COLO668 (cell line): ENCODE data around the gene ZNF516.

Experiments
- DNase-seq: peaks from one replicate; lab custom pipeline; 2025; ENCODE audit not compliant: unreplicated experiment; lab: John Stamatoyannopoulos, UW

The ZNF516 gene

GRCh38 chr18:76425146-76426131, 69.6 kb downstream of the ZNF516 start:
- no peak for DNase-seq

GRCh38 chr18:76422838-76423237, 72.2 kb downstream of the ZNF516 start:
- no peak for DNase-seq

- DNase-seq: no peak
These were observed 72.9 kb downstream of the ZNF516 start for GRCh38 chr18:76422121-76422520.

DNA sequence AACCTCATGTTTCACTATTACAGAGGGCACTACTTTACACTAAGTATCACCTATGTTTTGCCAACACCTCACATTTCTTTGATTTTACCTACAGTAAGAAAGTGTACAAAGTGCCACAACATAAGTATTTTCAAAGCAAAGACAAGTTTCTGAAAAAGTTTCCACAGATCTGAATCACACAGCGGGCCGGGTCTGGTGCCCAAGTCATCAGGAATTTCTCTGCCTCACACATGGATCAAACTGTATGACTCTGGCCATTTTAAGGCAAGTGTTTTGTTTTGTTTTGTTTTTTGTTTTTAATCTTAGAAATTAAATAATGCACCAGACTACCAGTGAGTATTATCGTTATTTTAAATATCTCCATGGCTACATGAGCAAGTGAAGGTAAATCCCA, 73.4 kb downstream of the ZNF516 start:
- DNase-seq: no peak

GRCh38 chr18:76420898-76421684, 74.0 kb downstream of the ZNF516 start:
- DNase-seq: no peak

DNA sequence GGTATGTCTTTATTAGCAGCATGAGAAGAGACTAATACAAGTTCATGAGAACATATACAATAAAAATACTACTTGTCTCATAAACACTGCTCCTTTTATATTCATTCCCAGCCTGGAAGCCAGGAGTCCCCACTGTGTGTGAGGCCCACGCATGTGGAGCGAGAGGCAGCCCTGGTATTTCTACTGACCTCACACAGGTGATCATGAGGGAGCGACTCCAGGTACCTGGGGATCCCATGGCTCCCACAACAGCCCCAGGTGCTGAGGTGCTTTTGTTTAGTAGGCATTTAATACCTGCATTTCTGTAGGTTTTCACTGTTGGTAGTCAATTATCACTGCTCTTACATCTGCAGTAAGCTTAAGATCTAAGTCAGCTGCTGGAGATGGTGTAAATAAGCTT, 75.2 kb downstream of the ZNF516 start:
- DNase-seq: no peak

GRCh38 chr18:76416911-76417310, 78.1 kb downstream of the ZNF516 start:
- DNase-seq: no peak

GRCh38 chr18:76414936-76415621, 80.0 kb downstream of the ZNF516 start:
- DNase-seq: no peak

DNA sequence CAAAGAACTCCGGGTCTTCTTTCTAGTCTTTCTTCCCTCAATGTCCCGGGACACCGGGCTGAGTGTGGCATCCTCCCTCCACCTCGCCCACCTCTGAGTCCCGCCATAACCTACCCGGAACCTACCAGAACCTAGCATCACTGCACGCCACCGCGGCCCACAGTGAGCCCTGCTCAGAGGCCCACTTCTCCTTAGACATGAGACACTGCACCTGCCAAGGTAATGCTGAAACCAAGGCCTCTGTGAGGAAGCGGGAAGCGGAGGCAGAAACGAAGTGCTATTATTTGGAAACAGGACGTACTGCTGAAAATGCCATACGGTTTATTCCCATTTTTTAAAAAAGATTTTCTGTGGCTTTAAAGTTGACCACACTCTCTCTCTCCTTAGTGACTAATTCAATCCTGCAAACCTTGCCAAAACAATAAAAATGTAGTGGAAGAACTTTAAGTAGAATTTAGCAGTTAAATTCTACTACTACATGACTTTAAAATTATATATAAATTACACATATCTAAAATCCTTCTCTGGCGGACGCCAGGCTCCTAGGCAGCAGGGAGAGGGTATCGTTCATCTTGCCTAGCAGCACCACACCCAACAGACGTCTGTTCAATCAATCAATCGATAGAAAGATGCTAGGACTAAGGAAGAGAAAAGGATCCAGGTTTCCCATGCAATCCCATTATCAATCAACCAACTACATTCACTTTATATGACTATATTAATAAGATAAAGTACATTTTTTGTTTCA, 82.0 kb downstream of the ZNF516 start:
- DNase-seq: no peak

DNA sequence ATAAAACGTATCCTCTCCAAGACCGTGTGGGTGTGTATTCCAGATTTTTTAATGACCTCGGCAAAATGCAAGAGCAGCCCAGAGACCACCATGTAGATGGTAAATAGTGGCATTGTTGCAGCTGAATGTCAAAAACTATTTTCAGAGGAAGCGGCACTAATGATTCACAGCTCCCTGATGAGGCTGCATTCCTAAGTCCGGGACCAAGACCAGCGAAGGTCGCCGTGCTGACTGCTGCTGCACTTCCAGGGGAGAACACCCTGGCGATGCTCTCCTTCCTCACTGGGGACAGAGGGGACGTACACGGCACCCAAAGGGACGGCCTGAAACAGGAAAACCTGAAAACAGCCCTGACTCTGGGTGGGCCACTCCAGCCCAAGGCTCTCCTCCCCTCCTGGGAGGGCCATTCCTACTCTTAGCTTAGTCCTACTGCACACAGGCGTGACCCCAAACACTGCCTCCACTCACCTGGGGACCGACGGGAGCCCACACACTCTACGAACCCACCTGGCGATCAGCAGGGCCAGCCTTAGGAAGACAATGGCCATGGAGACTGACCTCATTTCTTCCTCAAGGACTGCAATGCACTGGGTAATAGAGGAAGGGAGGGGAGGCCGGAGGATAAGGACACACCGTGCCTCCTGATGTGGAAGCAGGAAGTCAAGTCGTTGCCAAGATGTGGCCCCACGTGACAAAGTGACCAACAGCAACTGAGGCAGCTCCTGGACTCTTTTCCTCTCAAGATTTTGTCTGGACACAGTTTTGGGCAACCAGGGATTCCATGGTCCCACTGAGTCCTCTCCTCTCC, 82.8 kb downstream of the ZNF516 start:
- no peak for DNase-seq

DNA sequence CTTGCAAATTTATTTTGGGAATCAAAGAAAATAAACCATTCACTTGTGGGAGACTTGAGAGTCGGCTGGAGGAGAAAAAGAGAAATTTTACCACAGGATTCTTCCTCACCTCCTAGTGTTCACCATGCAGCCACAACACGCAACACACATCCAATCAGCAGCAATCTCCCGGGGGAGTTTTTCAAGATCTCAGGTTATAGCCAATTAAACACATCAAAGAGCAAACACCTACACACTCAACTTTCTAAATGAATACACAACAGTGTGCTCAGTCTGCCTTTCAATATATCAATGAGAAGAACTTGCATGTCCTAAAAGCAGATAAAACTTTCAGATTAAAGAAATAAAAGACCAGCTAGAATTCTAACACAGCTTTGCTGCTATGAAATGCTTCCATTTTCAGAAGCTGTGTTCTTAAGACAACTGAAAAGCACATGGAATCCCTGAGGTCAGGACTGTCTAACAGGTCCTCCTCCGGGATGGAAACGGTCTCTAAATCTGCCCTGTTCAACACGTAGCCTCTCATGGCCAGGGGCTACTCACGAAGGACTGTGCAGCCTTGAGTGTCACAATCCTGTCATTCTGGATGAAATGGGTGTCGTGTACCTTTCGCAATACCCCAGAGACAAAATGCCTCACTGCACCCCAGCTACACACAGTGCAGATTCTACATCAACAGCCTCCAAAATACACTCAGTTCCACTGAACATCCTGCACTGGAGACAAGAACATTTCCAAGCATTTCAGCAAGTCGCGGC, 84.2 kb downstream of the ZNF516 start:
- DNase-seq: no peak

DNA sequence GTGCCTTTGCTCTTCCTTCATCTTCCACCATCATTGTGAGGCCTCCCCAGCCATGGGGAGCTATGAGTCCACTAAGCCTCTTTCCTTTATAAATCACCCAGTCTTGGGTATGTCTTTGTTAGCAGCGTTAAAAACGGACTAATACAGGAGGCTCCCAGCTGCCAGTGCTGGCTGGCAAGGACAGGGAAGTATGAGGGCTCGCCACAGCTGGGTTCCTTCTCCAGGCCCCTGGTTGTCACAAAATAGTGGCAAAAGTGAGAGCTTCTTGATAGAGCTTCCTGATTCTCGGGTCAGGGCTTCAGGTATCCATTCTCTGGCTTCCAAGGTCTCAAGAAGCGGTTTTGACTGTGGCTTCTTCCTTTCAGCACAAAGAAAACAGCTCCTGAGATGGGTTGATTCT, 85.0 kb downstream of the ZNF516 start:
- no peak for DNase-seq

DNA sequence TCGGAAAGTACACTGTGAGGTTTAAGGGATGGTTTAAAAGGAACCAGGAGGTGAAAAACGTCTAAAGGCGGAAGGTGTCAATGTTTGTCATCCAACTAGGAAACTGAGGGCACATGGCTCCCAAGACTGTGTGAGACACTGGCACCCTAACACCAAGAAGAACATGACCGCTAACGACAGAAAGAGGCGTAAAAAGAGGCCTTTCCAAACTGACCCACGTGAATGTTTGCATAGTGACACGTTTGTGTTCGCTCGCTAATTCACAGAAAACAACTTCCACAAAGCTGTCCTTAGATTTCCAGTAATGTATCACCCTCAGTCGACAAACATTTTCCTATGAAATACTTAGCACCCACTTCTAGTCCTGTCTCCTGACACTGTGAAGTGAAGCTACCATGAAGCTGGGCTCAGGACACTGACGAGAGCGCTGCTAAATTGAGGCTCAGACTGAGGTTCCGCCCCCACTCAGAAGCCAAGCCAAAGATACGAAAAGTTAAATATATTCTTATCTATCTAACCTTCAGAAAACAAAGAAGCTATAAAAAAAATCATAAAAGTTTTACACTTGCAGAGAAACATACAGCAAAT, 86.5 kb downstream of the ZNF516 start:
- no peak for DNase-seq

GRCh38 chr18:76407681-76408080, 87.4 kb downstream of the ZNF516 start:
- no peak for DNase-seq

DNA sequence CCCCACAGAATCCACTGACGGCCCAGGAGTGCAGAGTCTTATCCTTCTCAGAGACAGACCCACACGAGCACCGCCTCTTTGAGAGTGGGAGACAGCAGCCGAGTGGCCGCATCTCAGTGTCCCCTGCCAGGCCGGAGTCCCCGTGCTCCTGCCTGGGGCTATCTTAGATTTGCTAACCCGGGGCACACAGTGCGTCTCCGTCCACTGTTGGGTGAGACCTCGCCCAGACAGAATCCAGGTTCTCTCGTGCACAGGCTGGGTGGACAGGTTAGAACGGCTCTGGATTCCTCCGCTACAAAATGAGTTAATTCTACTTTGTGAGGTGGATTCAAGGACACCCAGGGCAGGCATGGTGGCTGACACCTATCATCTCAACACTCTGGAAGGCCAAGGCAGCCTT, 88.3 kb downstream of the ZNF516 start:
- DNase-seq: no peak

GRCh38 chr18:76405681-76406356, 89.2 kb downstream of the ZNF516 start:
- no peak for DNase-seq

DNA sequence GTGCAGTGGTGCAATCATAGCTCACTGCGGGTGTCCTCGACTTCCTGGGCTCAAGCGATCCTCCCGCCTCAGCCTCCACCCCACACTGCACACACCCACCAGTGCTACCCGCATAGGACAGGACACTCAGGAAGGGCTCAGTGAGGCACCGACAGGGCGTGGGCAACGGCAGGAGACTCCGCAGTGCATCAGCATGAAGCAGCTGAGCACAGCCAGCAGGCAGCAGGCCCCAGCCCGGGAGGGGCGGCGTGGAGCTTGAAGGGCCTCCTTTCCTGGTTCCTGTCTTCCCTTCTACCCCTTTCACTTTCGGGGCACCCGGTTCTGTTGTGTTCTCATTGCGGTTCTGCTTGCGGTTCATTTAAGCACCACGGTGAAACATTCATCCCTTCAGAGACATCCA, 89.8 kb downstream of the ZNF516 start:
- DNase-seq: no peak

DNA sequence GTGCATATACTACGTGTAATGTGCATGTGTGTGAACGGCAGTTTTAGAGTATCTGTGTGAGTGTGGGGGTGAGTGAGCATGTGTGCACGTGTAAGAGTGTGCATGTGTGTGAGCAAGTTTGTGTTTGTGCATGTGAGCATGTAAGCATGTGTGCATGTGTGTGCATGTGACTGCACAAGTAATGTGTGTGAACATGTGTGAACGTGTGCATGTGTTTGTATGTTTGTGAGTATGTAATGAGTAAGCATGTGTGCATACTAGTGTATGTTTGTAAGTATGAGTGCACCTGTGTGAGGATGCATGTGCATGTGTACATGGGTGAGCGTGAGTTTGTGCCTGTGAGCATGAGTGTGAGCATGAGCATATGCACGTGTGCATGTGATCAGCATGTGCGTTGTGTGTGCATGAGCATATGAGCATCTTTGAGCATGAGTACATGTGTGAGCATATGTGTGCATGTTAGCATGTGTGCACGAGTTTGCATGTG, 90.7 kb downstream of the ZNF516 start:
- DNase-seq: no peak
